Right renal cortex interstitium (tissue), 3 donors: ENCODE measurements around the gene PCDHA5. TPM values are rescaled to one million over a fixed set of nuclear protein-coding genes. Genes with fewer than 3 reads are reported as not detected.
"Not testable (repeated sequence)": the region's sequence is repeated elsewhere in the genome, so short reads cannot be mapped to it uniquely, and the experiment has no call there.

ENCODE experiments used
- DNase-seq, 3 donors: peaks; one replicate each; pipeline ENCODE4 v3.0.0-alpha.2; 2013; ENCODE audit warnings: low read depth in 3 of 3, low spot score in 2 of 3
- polyA plus RNA-seq, 3 donors: library from polyadenylated mRNA; unstranded; fragments of 120-200 nt; gene quantifications; one replicate each; pipeline ENCODE4 v1.2.1, GENCODE V29; 2013; ENCODE audit not compliant: insufficient read length in 3 of 3

Gene PCDHA5
- polyA plus RNA-seq, result under 1 TPM; 0.04 to 0.12 (median 0.08) TPM

DNA sequence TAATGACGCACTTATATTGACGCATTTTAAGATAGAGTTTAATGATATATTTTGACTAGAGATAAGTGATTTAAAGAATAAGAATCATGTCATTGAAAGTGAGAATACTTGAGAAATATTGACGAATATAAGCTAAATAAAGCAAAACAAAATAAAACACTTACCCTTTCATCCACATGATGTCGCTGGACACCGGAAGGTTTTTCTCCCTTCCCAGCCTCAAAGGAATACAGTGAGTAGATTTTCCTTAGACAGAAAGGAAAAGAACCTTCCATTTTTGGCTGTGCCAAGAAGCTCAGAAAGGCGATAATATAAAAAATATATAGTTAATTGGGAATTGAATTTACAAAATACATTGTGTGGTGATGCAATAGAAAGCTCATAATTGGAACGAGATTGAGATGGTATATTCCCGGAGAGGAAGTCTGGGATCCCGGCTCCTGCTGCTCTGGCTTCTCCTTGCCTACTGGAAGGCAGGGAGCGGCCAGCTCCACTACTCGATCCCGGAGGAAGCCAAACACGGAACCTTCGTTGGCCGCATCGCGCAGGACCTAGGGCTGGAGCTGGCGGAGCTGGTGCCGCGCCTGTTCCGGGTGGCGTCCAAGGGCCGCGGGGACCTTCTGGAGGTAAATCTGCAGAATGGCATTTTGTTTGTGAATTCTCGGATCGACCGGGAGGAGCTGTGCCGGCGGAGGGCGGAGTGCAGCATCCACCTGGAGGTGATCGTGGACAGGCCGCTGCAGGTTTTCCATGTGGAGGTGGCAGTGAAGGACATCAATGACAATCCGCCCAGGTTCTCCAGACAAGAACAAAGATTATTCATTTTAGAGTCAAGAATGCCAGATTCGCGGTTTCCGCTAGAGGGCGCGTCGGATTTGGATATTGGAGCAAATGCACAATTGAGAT lies at the start of gene PCDHA5:
TSS of gene PCDHA5 (plus strand) at position 239 of the 906 bp plus-strand sequence.
- no peak for DNase-seq

DNA sequence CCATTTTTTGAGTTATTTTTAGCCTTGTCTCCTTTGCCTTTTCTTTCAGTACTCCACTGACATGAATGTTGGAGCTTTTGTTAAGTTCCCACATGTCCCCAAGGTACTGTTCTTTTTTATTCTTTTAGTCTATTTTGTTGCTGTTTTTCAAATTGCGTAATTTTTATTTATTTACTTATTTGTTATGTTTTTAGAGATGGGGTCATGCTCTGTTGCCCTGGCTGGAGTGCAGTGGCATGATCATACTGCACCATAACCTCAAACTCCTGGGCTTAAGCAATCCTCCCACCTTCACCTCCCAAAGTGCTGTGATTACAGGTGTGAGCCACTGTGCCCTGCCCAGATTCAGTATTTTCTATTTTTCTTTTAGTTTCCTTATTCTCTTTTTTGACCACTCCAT lies 40.9 kb upstream of the PCDHA5 start:
- no peak for DNase-seq

DNA sequence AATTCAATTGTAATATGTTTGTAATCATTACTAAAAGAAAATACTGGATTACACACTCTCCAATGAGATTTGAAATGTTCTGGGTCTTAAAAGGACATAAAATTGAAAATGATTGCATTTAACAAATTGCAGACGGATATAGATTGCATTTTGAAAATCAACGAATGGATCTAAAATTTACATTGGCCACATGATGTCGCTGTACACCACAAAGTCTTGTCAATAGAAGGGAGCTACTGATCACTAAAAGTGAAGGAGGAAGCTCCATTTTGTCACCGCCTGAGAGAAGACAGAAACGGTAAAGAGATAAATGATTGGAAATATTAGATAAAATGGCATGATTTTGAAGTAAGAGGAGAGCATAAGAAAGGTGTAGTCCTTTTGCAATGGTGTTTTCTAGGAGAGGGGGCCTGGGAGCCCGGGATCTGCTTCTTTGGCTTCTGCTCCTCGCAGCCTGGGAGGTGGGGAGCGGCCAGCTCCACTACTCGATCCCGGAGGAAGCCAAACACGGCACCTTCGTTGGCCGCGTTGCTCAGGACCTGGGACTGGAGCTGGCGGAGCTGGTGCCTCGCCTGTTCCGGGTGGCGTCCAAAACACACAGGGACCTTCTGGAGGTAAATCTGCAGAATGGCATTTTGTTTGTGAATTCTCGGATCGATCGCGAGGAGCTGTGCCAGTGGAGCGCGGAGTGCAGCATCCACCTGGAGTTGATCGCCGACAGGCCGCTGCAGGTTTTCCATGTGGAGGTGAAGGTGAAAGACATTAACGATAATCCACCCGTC lies 35.3 kb upstream of the PCDHA5 start, which contains the start of gene PCDHA1:
TSS of gene PCDHA1 (plus strand) at position 236 of the 782 bp plus-strand sequence.
- no peak for DNase-seq

DNA sequence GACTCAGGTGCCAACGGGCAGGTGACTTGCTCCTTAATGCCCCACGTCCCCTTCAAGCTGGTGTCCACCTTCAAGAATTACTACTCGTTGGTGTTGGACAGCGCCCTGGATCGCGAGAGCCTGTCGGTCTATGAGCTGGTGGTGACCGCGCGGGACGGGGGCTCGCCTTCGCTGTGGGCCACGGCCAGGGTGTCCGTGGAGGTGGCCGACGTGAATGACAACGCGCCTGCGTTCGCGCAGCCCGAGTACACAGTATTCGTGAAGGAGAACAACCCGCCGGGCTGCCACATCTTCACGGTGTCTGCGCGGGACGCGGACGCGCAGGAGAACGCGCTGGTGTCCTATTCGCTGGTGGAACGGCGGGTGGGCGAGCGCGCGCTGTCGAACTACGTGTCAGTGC lies 34.0 kb upstream of the PCDHA5 start:
- not testable (repeated sequence) for DNase-seq

DNA sequence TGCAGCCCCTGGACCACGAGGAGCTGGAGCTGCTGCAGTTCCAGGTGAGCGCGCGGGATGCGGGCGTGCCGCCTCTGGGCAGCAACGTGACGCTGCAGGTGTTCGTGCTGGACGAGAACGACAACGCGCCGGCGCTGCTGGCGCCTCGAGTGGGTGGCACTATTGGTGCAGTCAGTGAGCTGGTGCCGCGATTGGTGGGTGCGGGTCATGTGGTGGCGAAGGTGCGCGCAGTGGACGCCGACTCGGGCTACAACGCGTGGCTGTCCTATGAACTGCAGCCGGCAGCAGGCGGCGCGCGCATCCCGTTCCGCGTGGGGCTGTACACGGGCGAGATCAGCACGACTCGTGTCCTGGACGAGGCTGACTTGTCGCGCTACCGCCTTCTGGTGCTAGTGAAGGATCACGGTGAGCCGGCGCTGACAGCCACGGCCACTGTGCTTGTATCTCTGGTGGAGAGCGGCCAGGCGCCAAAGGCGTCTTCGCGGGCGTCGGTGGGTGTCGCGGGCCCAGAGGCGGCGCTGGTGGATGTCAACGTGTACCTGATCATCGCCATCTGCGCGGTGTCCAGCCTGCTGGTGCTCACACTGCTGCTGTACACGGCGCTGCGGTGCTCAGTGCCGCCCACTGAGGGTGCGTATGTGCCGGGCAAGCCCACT lies 33.4 kb upstream of the PCDHA5 start:
- DNase-seq, result not testable (repeated sequence)

DNA sequence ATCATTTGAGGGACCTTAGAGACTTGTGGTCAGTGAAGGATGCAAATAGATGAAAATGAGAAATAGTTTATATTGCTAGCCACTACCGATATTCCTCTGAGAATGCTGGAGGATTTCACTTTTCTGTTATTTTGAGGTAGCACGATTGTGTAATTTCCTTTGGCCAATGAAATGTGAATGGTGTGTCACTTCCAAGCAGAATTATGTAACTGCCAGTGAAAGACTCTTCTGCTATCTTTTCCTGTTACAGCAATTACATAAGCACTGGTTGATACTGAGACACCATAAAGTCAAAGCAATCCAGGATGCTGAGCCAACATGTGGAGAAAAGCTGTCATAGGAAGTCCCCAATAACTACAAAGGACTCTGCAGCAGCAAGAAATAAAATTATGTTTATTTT lies 30.3 kb upstream of the PCDHA5 start:
- DNase-seq, result no peak

DNA sequence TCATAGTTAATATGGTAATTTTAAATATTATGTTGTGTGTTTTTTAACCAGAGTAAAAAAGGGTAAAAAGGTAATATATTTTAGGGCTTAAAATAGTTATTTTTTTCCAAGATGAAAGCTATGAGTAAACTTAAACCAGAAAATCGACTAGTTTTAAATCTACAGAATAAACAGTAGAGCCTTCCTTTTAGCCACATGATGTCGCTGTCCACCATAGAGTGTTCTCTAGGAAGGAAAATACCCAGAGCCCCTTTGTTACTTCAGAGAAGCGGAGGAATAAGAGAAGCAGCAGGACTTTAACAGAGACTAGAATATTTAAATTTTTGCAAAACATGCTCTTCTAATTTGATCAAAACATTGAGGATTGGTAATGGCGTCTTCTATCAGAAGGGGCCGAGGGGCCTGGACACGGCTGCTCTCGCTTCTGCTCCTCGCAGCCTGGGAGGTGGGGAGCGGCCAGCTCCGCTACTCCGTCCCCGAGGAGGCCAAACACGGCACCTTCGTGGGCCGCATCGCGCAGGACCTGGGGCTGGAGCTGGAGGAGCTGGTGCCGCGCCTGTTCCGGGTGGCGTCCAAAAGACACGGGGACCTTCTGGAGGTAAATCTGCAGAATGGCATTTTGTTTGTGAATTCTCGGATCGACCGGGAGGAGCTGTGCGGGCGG lies 26.7 kb upstream of the PCDHA5 start, which contains the start of gene PCDHA2:
TSS of gene PCDHA2 (plus strand) at position 258 of the 664 bp plus-strand sequence.
- DNase-seq, result no peak

DNA sequence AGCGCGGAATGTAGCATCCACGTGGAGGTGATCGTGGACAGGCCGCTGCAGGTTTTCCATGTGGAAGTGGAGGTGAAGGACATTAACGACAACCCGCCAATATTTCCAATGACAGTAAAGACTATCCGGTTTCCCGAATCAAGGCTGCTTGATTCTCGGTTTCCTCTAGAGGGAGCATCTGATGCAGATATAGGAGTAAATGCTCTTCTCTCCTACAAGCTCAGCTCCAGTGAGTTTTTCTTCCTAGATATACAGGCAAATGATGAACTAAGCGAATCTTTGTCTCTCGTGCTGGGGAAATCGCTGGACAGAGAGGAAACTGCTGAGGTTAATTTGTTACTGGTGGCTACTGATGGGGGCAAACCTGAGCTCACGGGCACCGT lies 26.2 kb upstream of the PCDHA5 start:
- no peak for DNase-seq

DNA sequence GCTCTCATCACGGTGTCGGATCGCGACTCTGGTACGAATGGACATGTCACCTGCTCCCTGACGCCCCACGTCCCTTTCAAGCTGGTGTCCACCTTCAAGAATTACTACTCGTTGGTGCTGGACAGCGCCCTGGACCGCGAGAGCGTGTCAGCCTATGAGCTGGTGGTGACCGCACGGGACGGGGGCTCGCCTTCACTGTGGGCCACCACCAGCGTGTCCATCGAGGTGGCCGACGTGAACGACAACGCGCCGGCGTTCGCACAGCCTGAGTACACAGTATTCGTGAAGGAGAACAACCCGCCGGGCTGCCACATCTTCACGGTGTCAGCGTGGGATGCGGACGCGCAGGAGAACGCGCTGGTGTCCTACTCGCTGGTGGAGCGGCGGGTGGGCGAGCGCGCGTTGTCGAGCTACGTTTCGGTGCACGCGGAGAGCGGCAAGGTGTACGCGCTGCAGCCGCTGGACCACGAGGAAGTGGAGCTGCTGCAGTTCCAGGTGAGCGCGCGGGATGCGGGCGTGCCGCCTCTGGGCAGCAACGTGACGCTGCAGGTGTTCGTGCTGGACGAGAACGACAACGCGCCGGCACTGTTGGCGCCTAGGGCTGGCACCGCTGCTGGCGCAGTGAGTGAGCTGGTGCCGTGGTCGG lies 25.2 kb upstream of the PCDHA5 start:
- DNase-seq, result not testable (repeated sequence)

DNA sequence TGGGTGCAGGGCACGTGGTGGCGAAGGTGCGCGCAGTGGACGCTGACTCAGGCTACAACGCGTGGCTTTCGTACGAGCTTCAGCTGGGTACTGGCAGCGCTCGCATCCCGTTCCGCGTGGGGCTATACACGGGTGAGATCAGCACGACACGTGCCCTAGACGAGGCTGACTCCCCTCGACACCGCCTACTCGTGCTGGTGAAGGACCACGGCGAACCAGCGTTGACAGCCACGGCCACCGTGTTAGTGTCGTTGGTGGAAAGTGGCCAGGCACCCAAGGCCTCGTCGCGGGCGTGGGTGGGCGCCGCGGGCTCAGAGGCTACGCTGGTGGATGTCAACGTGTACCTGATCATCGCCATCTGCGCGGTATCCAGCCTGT lies 24.7 kb upstream of the PCDHA5 start:
- no peak for DNase-seq

DNA sequence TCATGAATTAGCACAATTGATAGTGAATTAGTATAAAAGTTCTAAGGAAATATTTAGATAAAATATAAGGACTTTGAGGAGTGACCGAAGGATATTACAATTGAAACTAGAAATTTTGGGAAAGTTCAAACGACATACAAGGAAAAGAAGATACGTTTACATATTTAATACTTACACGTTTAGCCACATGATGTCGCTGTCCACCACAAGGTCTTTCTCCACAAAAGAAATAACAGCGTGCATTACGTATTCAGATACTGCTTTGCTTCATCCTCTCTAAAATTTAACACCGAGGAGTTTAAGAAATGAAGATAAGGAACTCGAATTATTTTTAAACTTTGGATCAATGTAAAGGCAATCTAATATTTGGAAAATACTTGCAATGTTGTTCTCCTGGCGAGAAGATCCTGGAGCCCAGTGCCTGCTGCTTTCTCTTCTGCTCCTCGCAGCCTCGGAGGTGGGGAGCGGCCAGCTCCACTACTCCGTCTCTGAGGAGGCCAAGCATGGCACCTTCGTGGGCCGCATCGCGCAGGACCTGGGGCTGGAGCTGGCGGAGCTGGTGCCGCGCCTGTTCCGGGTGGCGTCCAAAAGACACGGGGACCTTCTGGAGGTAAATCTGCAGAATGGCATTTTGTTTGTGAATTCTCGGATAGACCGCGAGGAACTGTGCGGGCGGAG lies 20.5 kb upstream of the PCDHA5 start, which contains the start of gene PCDHA3:
TSS of gene PCDHA3 (plus strand) at position 242 of the 678 bp plus-strand sequence.
- DNase-seq, result no peak

DNA sequence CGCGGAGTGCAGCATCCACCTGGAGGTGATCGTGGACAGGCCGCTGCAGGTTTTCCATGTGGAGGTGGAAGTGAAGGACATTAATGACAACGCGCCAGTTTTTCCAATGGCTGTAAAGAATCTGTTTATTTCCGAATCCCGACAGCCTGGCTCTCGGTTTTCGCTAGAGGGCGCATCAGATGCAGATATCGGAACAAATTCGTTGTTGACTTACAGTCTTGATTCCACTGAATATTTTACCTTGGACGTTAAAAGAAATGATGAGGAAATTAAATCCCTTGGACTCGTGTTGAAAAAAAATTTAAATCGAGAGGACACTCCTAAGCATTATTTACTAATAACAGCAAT lies 19.9 kb upstream of the PCDHA5 start:
- no peak for DNase-seq

DNA sequence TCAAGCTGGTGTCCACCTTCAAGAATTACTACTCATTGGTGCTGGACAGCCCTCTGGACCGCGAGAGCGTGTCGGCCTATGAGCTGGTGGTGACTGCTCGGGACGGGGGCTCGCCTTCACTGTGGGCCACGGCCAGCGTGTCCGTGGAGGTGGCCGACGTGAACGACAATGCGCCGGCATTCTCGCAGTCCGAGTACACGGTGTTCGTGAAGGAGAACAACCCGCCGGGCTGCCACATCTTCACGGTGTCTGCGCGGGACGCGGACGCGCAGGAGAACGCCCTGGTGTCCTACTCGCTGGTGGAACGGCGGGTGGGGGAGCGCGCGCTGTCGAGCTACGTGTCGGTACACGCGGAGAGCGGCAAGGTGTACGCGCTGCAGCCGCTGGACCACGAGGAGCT lies 19.0 kb upstream of the PCDHA5 start:
- not testable (repeated sequence) for DNase-seq

DNA sequence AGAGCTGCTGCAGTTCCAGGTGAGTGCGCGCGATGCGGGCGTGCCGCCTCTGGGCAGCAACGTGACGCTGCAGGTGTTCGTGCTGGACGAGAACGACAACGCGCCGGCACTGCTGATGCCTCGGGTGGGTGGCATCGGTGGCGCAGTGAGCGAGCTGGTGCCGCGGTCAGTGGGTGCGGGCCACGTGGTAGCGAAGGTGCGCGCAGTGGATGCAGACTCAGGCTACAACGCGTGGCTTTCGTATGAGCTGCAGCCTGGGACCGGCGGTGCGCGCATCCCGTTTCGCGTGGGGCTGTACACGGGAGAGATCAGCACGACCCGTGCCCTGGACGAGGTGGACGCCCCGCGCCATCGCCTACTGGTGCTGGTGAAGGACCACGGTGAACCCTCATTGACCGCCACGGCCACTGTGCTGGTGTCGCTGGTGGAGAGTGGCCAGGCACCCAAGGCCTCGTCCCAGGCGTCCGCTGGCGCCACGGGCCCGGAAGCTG lies 18.6 kb upstream of the PCDHA5 start:
- DNase-seq, result no peak

DNA sequence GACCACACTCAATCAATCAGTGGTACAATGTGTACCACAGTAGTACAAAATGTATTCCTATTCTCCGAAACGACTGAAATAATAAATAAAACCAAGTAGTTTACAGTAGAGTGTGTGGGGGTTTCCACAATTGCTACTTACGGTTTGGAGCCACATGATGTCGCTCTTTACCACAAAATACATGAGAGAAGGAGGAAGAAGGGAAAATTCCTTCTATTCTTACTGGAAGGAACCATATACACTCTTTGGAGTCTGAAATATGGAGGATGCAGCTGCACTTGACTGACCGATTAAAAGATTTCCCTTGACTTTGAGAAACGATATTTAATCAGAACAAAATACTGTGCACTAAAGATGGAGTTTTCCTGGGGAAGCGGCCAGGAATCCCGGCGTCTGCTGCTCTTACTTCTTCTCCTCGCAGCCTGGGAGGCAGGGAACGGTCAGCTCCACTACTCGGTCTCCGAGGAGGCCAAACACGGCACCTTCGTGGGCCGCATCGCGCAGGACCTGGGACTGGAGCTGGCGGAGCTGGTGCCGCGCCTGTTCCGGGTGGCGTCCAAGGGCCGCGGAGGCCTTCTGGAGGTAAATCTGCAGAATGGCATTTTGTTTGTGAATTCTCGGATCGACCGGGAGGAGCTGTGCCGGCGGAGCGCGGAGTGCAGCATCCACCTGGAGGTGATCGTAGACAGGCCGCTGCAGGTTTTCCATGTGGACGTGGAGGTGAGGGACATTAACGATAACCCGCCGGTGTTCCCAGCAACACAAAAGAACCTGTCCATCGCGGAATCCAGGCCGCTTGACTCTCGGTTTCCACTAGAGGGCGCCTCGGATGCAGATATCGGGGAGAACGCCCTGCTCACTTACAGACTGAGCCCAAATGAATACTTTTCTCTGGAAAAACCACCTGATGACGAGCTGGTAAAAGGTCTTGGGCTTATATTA lies 14.3 kb upstream of the PCDHA5 start, which contains the start of gene PCDHA4:
TSS of gene PCDHA4 (plus strand) at position 235 of the 942 bp plus-strand sequence.
- no peak for DNase-seq

DNA sequence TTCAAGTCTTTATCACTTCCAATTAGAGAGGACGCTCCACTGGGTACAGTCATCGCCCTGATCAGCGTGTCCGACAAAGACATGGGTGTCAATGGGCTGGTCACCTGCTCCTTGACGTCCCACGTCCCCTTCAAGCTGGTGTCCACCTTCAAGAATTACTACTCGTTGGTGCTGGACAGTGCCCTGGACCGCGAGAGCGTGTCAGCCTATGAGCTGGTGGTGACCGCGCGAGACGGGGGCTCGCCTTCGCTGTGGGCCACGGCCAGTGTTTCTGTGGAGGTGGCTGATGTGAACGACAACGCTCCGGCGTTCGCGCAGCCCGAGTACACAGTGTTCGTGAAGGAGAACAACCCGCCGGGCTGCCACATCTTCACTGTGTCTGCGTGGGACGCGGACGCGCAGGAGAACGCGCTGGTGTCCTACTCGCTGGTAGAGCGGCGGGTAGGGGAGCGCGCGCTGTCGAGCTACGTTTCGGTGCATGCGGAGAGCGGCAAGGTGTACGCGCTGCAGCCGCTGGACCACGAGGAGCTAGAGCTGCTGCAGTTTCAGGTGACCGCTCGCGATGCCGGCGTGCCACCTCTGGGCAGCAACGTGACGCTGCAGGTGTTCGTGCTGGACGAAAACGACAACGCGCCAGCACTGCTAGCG lies 13.0 kb upstream of the PCDHA5 start:
- not testable (repeated sequence) for DNase-seq

DNA sequence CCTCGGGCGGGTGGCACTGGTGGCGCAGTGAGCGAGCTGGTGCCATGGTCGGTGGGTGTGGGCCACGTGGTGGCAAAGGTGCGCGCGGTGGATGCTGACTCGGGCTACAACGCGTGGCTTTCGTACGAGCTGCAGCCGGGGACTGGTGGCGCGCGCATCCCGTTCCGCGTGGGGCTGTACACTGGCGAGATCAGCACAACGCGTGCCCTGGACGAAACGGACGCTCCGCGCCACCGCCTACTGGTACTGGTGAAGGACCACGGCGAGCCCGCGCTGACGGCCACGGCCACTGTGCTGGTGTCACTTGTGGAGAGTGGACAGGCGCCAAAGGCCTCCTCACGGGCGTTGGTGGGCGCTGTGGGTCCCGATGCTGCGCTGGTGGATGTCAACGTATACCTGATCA lies 12.5 kb upstream of the PCDHA5 start:
- DNase-seq, result no peak

DNA sequence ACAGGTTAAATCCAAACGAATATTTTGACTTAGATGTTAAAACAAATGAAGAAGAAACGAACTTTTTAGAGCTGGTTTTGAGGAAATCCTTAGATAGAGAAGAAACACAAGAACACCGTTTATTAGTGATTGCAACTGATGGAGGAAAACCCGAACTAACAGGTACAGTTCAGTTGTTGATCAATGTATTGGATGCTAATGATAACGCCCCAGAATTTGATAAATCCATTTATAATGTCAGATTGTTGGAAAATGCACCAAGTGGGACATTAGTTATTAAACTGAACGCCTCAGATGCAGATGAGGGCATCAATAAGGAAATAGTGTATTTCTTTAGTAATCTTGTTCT lies 842 bp downstream of the PCDHA5 start:
- no peak for DNase-seq
